ENCODE data around the gene SLC7A5. TPM values are rescaled to one million over a fixed set of nuclear protein-coding genes. Genes with fewer than 3 reads are reported as not detected.

The SLC7A5 gene
- total RNA-seq, 2 donors from 2014 or later = 1.6 to 3.4 TPM

DNA sequence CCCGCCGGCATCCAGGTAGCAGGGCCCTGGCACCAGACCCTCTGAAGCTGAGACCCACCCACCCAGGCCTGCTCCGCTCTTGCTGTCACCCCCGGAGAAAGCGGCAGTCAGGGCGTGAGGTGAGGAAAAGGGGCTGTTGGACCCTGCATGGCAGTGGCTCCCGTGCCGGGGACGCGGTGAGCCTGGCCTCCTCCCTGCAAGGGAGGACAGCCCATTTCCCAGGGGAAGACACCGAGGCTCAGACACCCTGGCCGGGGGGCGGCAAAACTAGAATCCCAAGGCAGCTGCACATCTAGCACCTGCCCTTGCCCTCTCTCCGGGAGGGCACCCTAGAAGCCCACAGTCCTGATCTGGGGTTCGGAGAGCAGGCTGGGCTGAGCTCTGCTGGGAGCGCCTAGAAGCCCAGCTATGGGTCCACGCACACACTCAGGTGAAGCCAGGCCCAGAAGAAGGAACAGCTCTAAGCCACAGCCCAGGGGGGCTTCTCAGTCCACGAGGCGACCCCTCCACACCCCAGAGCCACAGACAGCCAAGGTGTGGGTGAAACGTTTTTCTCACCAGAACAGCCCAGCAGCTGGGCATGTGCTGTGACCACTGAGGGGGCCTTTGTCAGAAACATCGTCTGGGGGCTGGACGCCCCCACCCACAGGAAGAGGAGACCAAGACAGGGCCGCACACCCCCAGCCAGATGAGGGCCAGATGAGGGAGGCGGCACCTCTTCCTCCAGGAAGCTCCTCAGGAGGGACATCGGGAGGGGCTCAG is 22.4 kb downstream of the SLC7A5 start:
- TF ChIP-seq CTCF (IDR thresholded peaks at IDR 0.05) (no peak), POLR2A (IDR thresholded peaks at IDR 0.05) (no peak)
- no peaks in the 10 kb centered on the region for H3K36me3 ChIP-seq (replicated peaks in 1 of 2; ENCODE audit: insufficient read depth in 1 of 2, low read depth in 2 of 2)
- ATAC-seq (no peak), DNase-seq (no peak)
- H3K9me3 ChIP-seq = no peaks in the 10 kb centered on the region
- H3K27me3 ChIP-seq = no peaks in the 10 kb centered on the region
- no peak overlapping the region for H3K4me3 ChIP-seq
- H3K27ac ChIP-seq = peak overlapping the region; percentile 71 to 88 (median 88)
- H3K4me1 ChIP-seq = peaks cover 38% of the 10 kb centered on the region
- intact Hi-C loops (cut with DNase I) = no loop called here
- WGBS, 2 donors = 85 to 94% methylated on average over 13 to 24 of the region's 25 CpGs

DNA sequence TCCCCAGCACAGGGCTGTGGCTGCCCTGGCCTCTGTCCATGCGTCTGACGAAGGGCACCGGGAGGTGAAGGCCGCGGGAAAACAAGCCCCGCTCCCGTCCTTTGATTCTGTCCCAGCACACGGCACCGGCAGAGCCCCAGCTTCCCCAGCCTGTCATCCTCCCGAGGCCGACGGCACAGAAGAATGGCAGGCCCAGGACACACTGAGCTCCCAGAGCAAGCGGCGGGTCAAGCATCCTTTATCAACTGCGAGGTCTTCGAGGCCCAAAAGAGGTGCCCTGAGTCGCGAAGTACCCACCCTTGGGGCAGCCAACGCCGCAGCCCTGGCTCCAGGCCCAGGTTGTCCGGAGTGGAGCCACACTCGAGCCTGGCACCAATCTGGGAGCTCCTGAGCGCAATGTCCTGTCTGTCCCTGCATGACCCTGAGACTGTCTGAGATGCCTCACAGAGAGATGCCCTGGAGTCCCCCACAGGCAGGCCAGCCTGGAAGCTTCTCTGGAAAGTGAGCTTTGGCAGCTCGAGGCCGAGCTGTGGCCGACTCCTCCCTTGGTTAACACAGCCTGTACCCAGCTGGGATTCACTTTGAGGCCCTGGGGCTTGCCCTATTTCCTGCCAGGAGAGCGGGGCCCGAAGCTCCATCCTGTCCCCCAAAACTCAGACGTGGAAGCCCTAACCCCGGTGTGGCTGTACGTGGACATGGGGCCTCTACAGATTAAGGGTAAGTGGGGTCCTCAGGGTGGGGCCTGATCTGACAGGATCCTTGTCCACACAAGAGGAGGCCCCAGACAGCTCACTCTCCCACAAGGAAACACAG is 23.3 kb downstream of the SLC7A5 start:
- Histone ChIP-seq H3K4me1 (peaks cover 38% of the 10 kb centered on the region), H3K27ac (peak overlapping the region in 2 of 4 donors; percentile 88), H3K9me3 (no peaks in the 10 kb centered on the region), H3K4me3 (no peak overlapping the region), H3K27me3 (no peaks in the 10 kb centered on the region), H3K36me3 (replicated peaks in 1 of 2; ENCODE audit: insufficient read depth in 1 of 2, low read depth in 2 of 2) (no peaks in the 10 kb centered on the region)
- 63% methylated on average over 30 of the region's 31 CpGs; no CpG with 5 or more reads in 1 of the 2 donors for WGBS, 2 donors
- DNase-seq (no peak), ATAC-seq (no peak)
- TF ChIP-seq POLR2A (IDR thresholded peaks at IDR 0.05) = no peak
- TF ChIP-seq CTCF (IDR thresholded peaks at IDR 0.05) = no peak
- intact Hi-C loops (cut with DNase I) = no loop called here

DNA sequence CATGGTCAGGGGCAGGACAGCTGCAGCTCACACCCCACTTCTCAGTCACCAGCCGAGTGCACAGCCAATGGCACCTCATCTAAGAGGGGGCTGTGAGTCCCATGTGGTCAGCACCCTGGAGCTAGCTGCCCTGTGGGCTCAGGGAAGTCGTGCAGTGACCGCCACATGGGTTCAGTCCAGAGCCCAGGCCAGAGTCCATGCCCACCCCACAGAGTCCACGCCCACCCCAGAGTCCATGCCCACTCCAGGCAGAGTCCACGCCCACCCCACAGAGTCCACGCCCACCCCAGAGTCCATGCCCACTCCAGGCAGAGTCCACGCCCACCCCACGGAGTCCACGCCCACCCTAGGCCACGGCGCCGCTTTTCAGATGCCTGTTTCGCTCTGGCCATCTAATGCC is 24.1 kb downstream of the SLC7A5 start:
- TF ChIP-seq CTCF (IDR thresholded peaks at IDR 0.05) (no peak), POLR2A (IDR thresholded peaks at IDR 0.05) (no peak)
- DNase-seq (no peak), ATAC-seq (no peak)
- no peaks in the 10 kb centered on the region for H3K27me3 ChIP-seq
- WGBS, 2 donors = 91 to 100% methylated on average over 2 to 13 of the region's 13 CpGs
- no peak overlapping the region for H3K4me3 ChIP-seq
- peaks cover 34% of the 10 kb centered on the region for H3K4me1 ChIP-seq
- no peak overlapping the region for H3K27ac ChIP-seq
- no peaks in the 10 kb centered on the region for H3K9me3 ChIP-seq
- H3K36me3 ChIP-seq (replicated peaks in 1 of 2; ENCODE audit: insufficient read depth in 1 of 2, low read depth in 2 of 2) = no peaks in the 10 kb centered on the region
- intact Hi-C loops (cut with DNase I) = no loop called here

- H3K9me3 ChIP-seq = no peaks in the 10 kb centered on the region
- no peaks in the 10 kb centered on the region for H3K27me3 ChIP-seq
- TF ChIP-seq POLR2A (IDR thresholded peaks at IDR 0.05) (no peak), CTCF (IDR thresholded peaks at IDR 0.05) (no peak)
- ATAC-seq (no peak), DNase-seq (no peak)
- 88 to 94% methylated on average over 9 to 13 of the region's 13 CpGs for WGBS, 2 donors
- H3K4me3 ChIP-seq = no peak overlapping the region
- H3K4me1 ChIP-seq = peaks cover 30% of the 10 kb centered on the region
- no peaks in the 10 kb centered on the region for H3K36me3 ChIP-seq (replicated peaks in 1 of 2; ENCODE audit: insufficient read depth in 1 of 2, low read depth in 2 of 2)
- intact Hi-C loops (cut with DNase I) = no loop called here
- H3K27ac ChIP-seq = no peak overlapping the region
Observed at GRCh38 chr16:87844809-87845208, 24.5 kb downstream of the SLC7A5 start.
